PC-3 (cell line): ENCODE data around the gene MIOX. TPM values are rescaled to one million over a fixed set of nuclear protein-coding genes. Genes with fewer than 3 reads are reported as not detected.

Experiments
- ATAC-seq: fragments of 200-7000 bp; cut with Tn5 transposase; 2 replicates; pipeline ENCODE4 v1.9.1; 2020; ENCODE audit warnings: mild to moderate bottlenecking, moderate library complexity
- BruUV-seq: library from RNA; stranded (reverse); fragments of 400-500 nt; replicated peaks from 2 replicates; lab custom pipeline; 2021; lab: Mats Ljungman, UMichigan
- CTCF ChIA-PET: fragments of 300-600 bp; sonication (Branson Sonifier 250); formaldehyde crosslinking; loops from one replicate; lab custom pipeline; 2022; ENCODE audit warnings: antibody characterized with exemption; lab: Charles Lee
- POLR2A ChIA-PET: fragments of 300-600 bp; sonication (Branson Sonifier 250); formaldehyde crosslinking; loops from one replicate; lab custom pipeline; 2022; ENCODE audit warnings: antibody characterized with exemption; ENCODE audit not compliant: unreplicated experiment; lab: Charles Lee
- DNase-seq: peaks from one replicate; pipeline ENCODE4 v3.0.0-alpha.2; 2015
- H2AFZ ChIP-seq: fragments of 300-600 bp; sonication (generic); 2 replicates; pipeline ENCODE4 v1.6.0; 2016; ENCODE audit warnings: antibody characterized with exemption, low read length
- H3F3A ChIP-seq: fragments of 300-600 bp; sonication (generic); one replicate; pipeline ENCODE4 v1.6.0; 2017; ENCODE audit warnings: antibody characterized with exemption, low read length, control low read depth, mild to moderate bottlenecking; ENCODE audit not compliant: unreplicated experiment
- H3K27ac ChIP-seq: fragments of 300-600 bp; sonication (generic); 2 replicates; pipeline ENCODE4 v1.5.1; 2016; ENCODE audit warnings: mild to moderate bottlenecking, low read length
- H3K27me3 ChIP-seq: fragments of 300-600 bp; sonication (generic); 2 replicates; pipeline ENCODE4 v1.6.1; 2016; ENCODE audit warnings: low read length, mixed read lengths
- H3K36me3 ChIP-seq: fragments of 300-600 bp; sonication (generic); 2 replicates; pipeline ENCODE4 v1.6.1; 2016; ENCODE audit warnings: low read depth, mixed run types, low read length, mixed read lengths
- H3K4me1 ChIP-seq: fragments of 300-600 bp; sonication (generic); 2 replicates; pipeline ENCODE4 v1.5.1; 2016; ENCODE audit warnings: low read length; ENCODE audit not compliant: insufficient read depth
- H3K4me2 ChIP-seq: fragments of 300-600 bp; sonication (generic); 2 replicates; pipeline ENCODE4 v1.6.0; 2016; ENCODE audit warnings: low read length
- H3K4me3 ChIP-seq: fragments of 300-600 bp; sonication (generic); 2 replicates; pipeline ENCODE4 v1.5.1; 2016; ENCODE audit warnings: mild to moderate bottlenecking, low read length, mixed read lengths
- H3K79me2 ChIP-seq: fragments of 300-600 bp; sonication (generic); 2 replicates; pipeline ENCODE4 v1.6.1; 2017; ENCODE audit warnings: low read length, mixed read lengths
- H3K9ac ChIP-seq: fragments of 300-600 bp; sonication (generic); 2 replicates; pipeline ENCODE4 v1.6.0; 2016; ENCODE audit warnings: mild to moderate bottlenecking, low read length
- H3K9me2 ChIP-seq: fragments of 300-600 bp; sonication (generic); replicated peaks from 2 replicates; pipeline ENCODE4 v1.6.1; 2016; ENCODE audit warnings: mixed run types, low read length, mixed read lengths
- H3K9me3 ChIP-seq: fragments of 300-600 bp; sonication (generic); 2 replicates; pipeline ENCODE4 v1.6.1; 2016; ENCODE audit warnings: low read length, mixed read lengths
- H4K20me1 ChIP-seq: fragments of 300-600 bp; sonication (generic); 2 replicates; pipeline ENCODE4 v1.6.1; 2016; ENCODE audit warnings: low read length, mixed read lengths
- CTCF ChIP-seq: fragments of 300-600 bp; sonication (generic); conservative IDR thresholded peaks from 2 replicates; pipeline ENCODE4 v1.5.1; 2017; ENCODE audit warnings: antibody characterized with exemption, low read depth, mild to moderate bottlenecking, low read length
- EZH2 ChIP-seq: fragments of 300-600 bp; sonication (generic); IDR thresholded peaks from one replicate; pipeline ENCODE4 v1.6.1; 2017; ENCODE audit warnings: antibody characterized with exemption, mild to moderate bottlenecking, low read length; ENCODE audit not compliant: unreplicated experiment
- EZH2phosphoT487 ChIP-seq: fragments of 300-600 bp; sonication (generic); IDR thresholded peaks from 2 replicates; pipeline ENCODE4 v1.6.1; 2018; ENCODE audit warnings: mild to moderate bottlenecking, antibody characterized with exemption, low read length, borderline replicate concordance
- intact Hi-C: fragments of 100-400 bp; cut with micrococcal nuclease; formaldehyde crosslinking; loops from 2 replicates; pipeline ENCODE4 v1.9.0; 2023
- total RNA-seq: library from RNA; depleted of rRNA; stranded (reverse); fragments of >200 nt; gene quantifications from 2 replicates; pipeline ENCODE4 v1.2.3, GENCODE V29; 2014

The MIOX gene
- total RNA-seq, 1 experiment from 2014 or later = not detected

GRCh38 chr22:50525104-50525857 is 38.6 kb downstream of the MIOX start, which contains the start of gene SCO2:
Gene SCO2, minus strand, starts transcription at chr22:50525598. Its CDS starts 1,187 bp downstream, at chr22:50524411.
- TF ChIP-seq EZH2phosphoT487 (no peak), EZH2 (no peak), CTCF (no peak; the same call in 1 of the 2 replicates)
- no peaks in the 10 kb centered on the region; the same call in 1 of the 2 replicates for H4K20me1 ChIP-seq
- intact Hi-C loops = loop anchor here (5.0 kb wide), 2 partner anchors 37 to 97 kb away; partner anchors contain the start of gene SYCE3
- peaks cover 25% of the 10 kb centered on the region for H3K79me2 ChIP-seq
- peak within 1 kb of the TSS; percentile 81 for H3K4me3 ChIP-seq
- ChIA-PET POLR2A (interaction anchor here (0.5 to 1.7 kb wide), 5 partner anchors 17 to 229 kb away, joined by 3 to 8 read pairs (median 3); partner anchors contain the start of genes LMF2 and NCAPH2), CTCF (interaction anchor here (0.5 to 2.7 kb wide), 4 partner anchors 17 to 96 kb away, joined by 3 to 16 read pairs (median 9); partner anchors contain the start of genes LMF2 and NCAPH2)
- peak within 1 kb of the TSS; percentile 75 for H2AFZ ChIP-seq
- no peaks in the 10 kb centered on the region for H3K36me3 ChIP-seq
- H3K9ac ChIP-seq = peak within 1 kb of the TSS; percentile 94
- peak within 1 kb of the TSS; percentile 78 for H3K27ac ChIP-seq
- H3K9me3 ChIP-seq = no peaks in the 10 kb centered on the region
- BruUV-seq = TSS peak; percentile 22
- H3K4me2 ChIP-seq = peak within 1 kb of the TSS; percentile 98
- peak; percentile 48 for ATAC-seq
- peak; percentile 95 for DNase-seq
- H3K27me3 ChIP-seq = no peaks in the 10 kb centered on the region
- H3K9me2 ChIP-seq = no peaks in the 10 kb centered on the region
- no peaks in the 10 kb centered on the region for H3F3A ChIP-seq
- peaks cover 9% of the 10 kb centered on the region; the same call in 1 of the 2 replicates for H3K4me1 ChIP-seq

- no peak for DNase-seq
- Histone ChIP-seq H4K20me1 (no peaks in the 10 kb centered on the region; the same call in 1 of the 2 replicates), H3K9me2 (no peaks in the 10 kb centered on the region), H3K4me2 (peak overlapping the region; percentile 98), H2AFZ (peak overlapping the region; percentile 75), H3K9ac (peak overlapping the region; percentile 94), H3K9me3 (no peaks in the 10 kb centered on the region), H3K36me3 (no peaks in the 10 kb centered on the region), H3F3A (no peaks in the 10 kb centered on the region), H3K4me3 (peak overlapping the region; percentile 81), H3K4me1 (peaks cover 13% of the 10 kb centered on the region; the same call in 1 of the 2 replicates), H3K27ac (peak overlapping the region; percentile 78), H3K27me3 (no peaks in the 10 kb centered on the region), H3K79me2 (peaks cover 25% of the 10 kb centered on the region)
- intact Hi-C loops = loop anchor here (5.0 kb wide), 2 partner anchors 37 to 97 kb away; partner anchors contain the start of gene SYCE3
- no peak for ATAC-seq
- ChIA-PET CTCF (interaction anchor here (0.5 to 2.7 kb wide), 4 partner anchors 18 to 95 kb away, joined by 3 to 16 read pairs (median 9); partner anchors contain the start of genes LMF2 and NCAPH2), POLR2A (interaction anchor here (0.5 to 1.7 kb wide), 4 partner anchors 18 to 57 kb away, joined by 3 to 8 read pairs (median 4); partner anchors contain the start of genes LMF2 and NCAPH2)
- TF ChIP-seq CTCF (no peak), EZH2 (no peak), EZH2phosphoT487 (no peak)
- BruUV-seq = no TSS peak
Observed at GRCh38 chr22:50525858-50526107, 39.1 kb downstream of the MIOX start.
